Lower leg skin (tissue), 3 donors: ENCODE results near the gene PSENEN.

Experiments
- POLR2A ChIP-seq, 2 donors: fragments of 450-650 bp; IDR thresholded peaks; one replicate each; pipeline ENCODE4 v1.6.1; 2016 to 2017; ENCODE audit warnings: antibody characterized with exemption in 2 of 2, mild to moderate bottlenecking in 1 of 2, moderate library complexity in 1 of 2
- TF ChIP-seq, protein P1 (sequence below), 3 donors: fragments of 450-650 bp; IDR thresholded peaks; one replicate each; pipeline ENCODE4 v1.5.1; 2016; ENCODE audit warnings: antibody characterized with exemption in 3 of 3, mild to moderate bottlenecking in 3 of 3, moderate library complexity in 2 of 3

GRCh38 chr19:35756377-35757230, 11.2 kb downstream of the PSENEN start, which contains the start of gene HSPB6:
- TF ChIP-seq POLR2A (IDR thresholded peaks at IDR 0.05) = no peak
- TF ChIP-seq, protein P1, sequence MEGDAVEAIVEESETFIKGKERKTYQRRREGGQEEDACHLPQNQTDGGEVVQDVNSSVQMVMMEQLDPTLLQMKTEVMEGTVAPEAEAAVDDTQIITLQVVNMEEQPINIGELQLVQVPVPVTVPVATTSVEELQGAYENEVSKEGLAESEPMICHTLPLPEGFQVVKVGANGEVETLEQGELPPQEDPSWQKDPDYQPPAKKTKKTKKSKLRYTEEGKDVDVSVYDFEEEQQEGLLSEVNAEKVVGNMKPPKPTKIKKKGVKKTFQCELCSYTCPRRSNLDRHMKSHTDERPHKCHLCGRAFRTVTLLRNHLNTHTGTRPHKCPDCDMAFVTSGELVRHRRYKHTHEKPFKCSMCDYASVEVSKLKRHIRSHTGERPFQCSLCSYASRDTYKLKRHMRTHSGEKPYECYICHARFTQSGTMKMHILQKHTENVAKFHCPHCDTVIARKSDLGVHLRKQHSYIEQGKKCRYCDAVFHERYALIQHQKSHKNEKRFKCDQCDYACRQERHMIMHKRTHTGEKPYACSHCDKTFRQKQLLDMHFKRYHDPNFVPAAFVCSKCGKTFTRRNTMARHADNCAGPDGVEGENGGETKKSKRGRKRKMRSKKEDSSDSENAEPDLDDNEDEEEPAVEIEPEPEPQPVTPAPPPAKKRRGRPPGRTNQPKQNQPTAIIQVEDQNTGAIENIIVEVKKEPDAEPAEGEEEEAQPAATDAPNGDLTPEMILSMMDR (IDR thresholded peaks at IDR 0.05) = no peak
